GM23338 (cell line): Measurements from ENCODE around the gene CHST10. TPM values are rescaled to one million over a fixed set of nuclear protein-coding genes. Genes with fewer than 3 reads are reported as not detected.

Source experiments
- ETS1 ChIP-seq: IDR thresholded peaks from 2 replicates; pipeline ENCODE4 v1.6.1; 2016; ENCODE audit warnings: antibody characterized with exemption
- EZH2phosphoT487 ChIP-seq: fragments of 200-600 bp; sonication (generic); IDR thresholded peaks from one replicate; pipeline ENCODE4 v1.8.1; 2018; ENCODE audit warnings: antibody characterized with exemption; ENCODE audit not compliant: unreplicated experiment
- REST ChIP-seq: IDR thresholded peaks from one replicate; pipeline ENCODE4 v1.6.1; 2018; ENCODE audit warnings: antibody characterized with exemption; ENCODE audit not compliant: unreplicated experiment
- ZNF114 ChIP-seq: fragments of 250-450 bp; sonication (Bioruptor Pico); IDR thresholded peaks from 2 replicates; pipeline ENCODE4 v1.5.0; 2020; ENCODE audit warnings: mild to moderate bottlenecking, moderate library complexity
- ZNF462 ChIP-seq: fragments of 250-450 bp; sonication (Bioruptor Pico); IDR thresholded peaks from 2 replicates; pipeline ENCODE4 v1.5.0; 2020; ENCODE audit warnings: mild to moderate bottlenecking, moderate library complexity
- polyA plus RNA-seq: library from polyadenylated mRNA; unstranded; fragments of >200 nt; fragmentation: Nextera tagmentation; extraction: Ambion mirVana; gene quantifications from 2 replicates; pipeline ENCODE4 v1.2.1, GENCODE V29; 2016
- total RNA-seq: library from RNA; depleted of rRNA; stranded (reverse); fragments of >200 nt; shearing (Covaris generic); gene quantifications from 2 replicates; pipeline ENCODE4 v1.2.3, GENCODE V29; 2014

Gene CHST10
- total and polyA plus RNA-seq, 2 experiments from 2014 or later, result 7.7 to 24.5 TPM

GRCh38 chr2:100419915-100420314 lies 2.4 kb upstream of the CHST10 start (continued):
- no peak for TF ChIP-seq ZNF462
- TF ChIP-seq REST, result no peak
- no peak for TF ChIP-seq ZNF114 (CRISPR knock-in tag)
- no peak for TF ChIP-seq EZH2phosphoT487
- no peak for TF ChIP-seq ETS1
